Measurements from ENCODE around the gene PDE4B. TPM values are rescaled to one million over a fixed set of nuclear protein-coding genes. Genes with fewer than 3 reads are reported as not detected.
A peak's percentile ranks its signal among the peaks of the same experiment; 100 is the strongest.

Gene PDE4B
- total and polyA plus RNA-seq, 9 of the 15 experiments (the other 6 are each of a cell fraction or from before 2014, with no cell fraction given): 0.09 TPM; not detected in 8

- TF ChIP-seq CBFA2T3 (IDR thresholded peaks at IDR 0.05) (peak; percentile 32; the same call in 1 of the 2 replicates), ZNF778 (CRISPR knock-in tag; IDR thresholded peaks at IDR 0.05) (no peak)
These were observed 590.5 kb downstream of the PDE4B start (continued) for GRCh38 chr1:66383168-66383567.

DNA sequence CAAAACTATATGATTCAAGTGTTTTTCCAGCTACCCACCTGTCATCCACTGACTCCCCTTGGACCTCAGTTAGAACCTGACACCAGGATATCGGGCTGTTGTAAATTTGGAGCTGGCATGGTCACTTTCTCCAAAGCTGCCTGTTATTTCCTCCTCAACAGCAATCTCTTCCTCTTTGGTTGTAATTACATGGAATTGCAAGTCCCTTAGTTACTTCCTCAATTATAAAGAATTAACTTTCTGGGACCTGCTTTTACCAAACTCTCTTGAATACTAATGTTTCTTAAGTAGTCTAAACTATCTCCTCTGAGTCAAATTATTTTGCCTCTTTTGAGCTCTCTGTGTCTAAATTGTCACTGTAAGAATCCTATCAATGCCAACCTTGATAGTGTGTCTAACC is 590.9 kb downstream of the PDE4B start:
- no peak for ATAC-seq
- Histone ChIP-seq H3K4me2 (ENCODE audit: insufficient read depth, low read length) (no peak overlapping the region), H3K27ac (ENCODE audit: extremely low read depth, low read depth, low read length) (no peak overlapping the region), H3K9ac (ENCODE audit: insufficient read depth in 1 of 2, low read depth in 2 of 2, low read length in 2 of 2) (no peak overlapping the region), H2AFZ (ENCODE audit: low read depth, low read length) (no peak overlapping the region), H3K4me3 (no peak overlapping the region), H3K27me3 (ENCODE audit: control insufficient read depth in 2 of 2, insufficient read depth in 2 of 2, low read length in 2 of 2) (no peaks in the 10 kb centered on the region), H3K4me1 (replicated peaks in 1 of 2; ENCODE audit: control insufficient read depth in 2 of 2, insufficient read depth in 2 of 2, low read length in 2 of 2) (no peaks in the 10 kb centered on the region), H3K9me3 (replicated peaks; ENCODE audit: control insufficient read depth, insufficient read depth, low read depth, low read length) (0 out of 2 replicates have a peak, but pooled peaks cover 2% of the 10 kb centered on the region), H3K36me3 (ENCODE audit: control insufficient read depth, insufficient read depth, low read length) (no peaks in the 10 kb centered on the region), H3K79me2 (ENCODE audit: control insufficient read depth, insufficient read depth, low read length) (no peaks in the 10 kb centered on the region), H3K9me1 (ENCODE audit: control insufficient read depth, insufficient read depth, low read length) (no peaks in the 10 kb centered on the region), H4K20me1 (replicated peaks; ENCODE audit: control insufficient read depth, insufficient read depth, low read length) (no peaks in the 10 kb centered on the region)
- DNase-seq (ENCODE audit: extremely low read depth in 1 of 4, low spot score in 3 of 4): no peak
- in situ Hi-C loops (cut with MboI): no loop called here
- intact Hi-C loops (cut with micrococcal nuclease): no loop called here
- FAIRE-seq: no peak
- WGBS (ENCODE audit: insufficient coverage, low coverage, missing lambda C conversion rate): 0% methylated on average over 1 of the region's 1 CpG
- TF ChIP-seq CREM (IDR thresholded peaks at IDR 0.05; ENCODE audit: low read depth): no peak
- no peak for TF ChIP-seq ZNF217 (CRISPR knock-in tag; IDR thresholded peaks at IDR 0.05)
- no peak for TF ChIP-seq TCF7L2 (IDR thresholded peaks at IDR 0.05; ENCODE audit: low read depth, low read length)
- no peak for TF ChIP-seq ZNF75A (CRISPR knock-in tag; IDR thresholded peaks at IDR 0.05)
- TF ChIP-seq, protein P1, sequence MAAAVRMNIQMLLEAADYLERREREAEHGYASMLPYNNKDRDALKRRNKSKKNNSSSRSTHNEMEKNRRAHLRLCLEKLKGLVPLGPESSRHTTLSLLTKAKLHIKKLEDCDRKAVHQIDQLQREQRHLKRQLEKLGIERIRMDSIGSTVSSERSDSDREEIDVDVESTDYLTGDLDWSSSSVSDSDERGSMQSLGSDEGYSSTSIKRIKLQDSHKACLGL (CRISPR knock-in tag; IDR thresholded peaks at IDR 0.05; ENCODE audit: borderline replicate concordance, poor library complexity, severe bottlenecking): no peak
- no peak for TF ChIP-seq KAT7 (CRISPR knock-in tag; IDR thresholded peaks at IDR 0.05; ENCODE audit: borderline replicate concordance)
- no peak for TF ChIP-seq SMARCA4 (IDR thresholded peaks at IDR 0.05)
- no peak for TF ChIP-seq SIX5 (IDR thresholded peaks at IDR 0.05; ENCODE audit: borderline replicate concordance in 1 of 2, insufficient read depth in 1 of 2, low read depth in 1 of 2, low read length in 2 of 2)
- TF ChIP-seq, protein P2, sequence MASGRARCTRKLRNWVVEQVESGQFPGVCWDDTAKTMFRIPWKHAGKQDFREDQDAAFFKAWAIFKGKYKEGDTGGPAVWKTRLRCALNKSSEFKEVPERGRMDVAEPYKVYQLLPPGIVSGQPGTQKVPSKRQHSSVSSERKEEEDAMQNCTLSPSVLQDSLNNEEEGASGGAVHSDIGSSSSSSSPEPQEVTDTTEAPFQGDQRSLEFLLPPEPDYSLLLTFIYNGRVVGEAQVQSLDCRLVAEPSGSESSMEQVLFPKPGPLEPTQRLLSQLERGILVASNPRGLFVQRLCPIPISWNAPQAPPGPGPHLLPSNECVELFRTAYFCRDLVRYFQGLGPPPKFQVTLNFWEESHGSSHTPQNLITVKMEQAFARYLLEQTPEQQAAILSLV (tag; IDR thresholded peaks at IDR 0.05): no peak
- TF ChIP-seq KHSRP (IDR thresholded peaks at IDR 0.05): no peak
- TF ChIP-seq, protein P3, sequence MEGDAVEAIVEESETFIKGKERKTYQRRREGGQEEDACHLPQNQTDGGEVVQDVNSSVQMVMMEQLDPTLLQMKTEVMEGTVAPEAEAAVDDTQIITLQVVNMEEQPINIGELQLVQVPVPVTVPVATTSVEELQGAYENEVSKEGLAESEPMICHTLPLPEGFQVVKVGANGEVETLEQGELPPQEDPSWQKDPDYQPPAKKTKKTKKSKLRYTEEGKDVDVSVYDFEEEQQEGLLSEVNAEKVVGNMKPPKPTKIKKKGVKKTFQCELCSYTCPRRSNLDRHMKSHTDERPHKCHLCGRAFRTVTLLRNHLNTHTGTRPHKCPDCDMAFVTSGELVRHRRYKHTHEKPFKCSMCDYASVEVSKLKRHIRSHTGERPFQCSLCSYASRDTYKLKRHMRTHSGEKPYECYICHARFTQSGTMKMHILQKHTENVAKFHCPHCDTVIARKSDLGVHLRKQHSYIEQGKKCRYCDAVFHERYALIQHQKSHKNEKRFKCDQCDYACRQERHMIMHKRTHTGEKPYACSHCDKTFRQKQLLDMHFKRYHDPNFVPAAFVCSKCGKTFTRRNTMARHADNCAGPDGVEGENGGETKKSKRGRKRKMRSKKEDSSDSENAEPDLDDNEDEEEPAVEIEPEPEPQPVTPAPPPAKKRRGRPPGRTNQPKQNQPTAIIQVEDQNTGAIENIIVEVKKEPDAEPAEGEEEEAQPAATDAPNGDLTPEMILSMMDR (IDR thresholded peaks at IDR 0.05 in 2 of 3, conservative IDR thresholded peaks at IDR 0.05 in 1 of 3; ENCODE audit: insufficient read depth in 2 of 3, low read depth in 1 of 3, low read length in 3 of 3): no peak
- no peak for TF ChIP-seq JUN (IDR thresholded peaks at IDR 0.05; ENCODE audit: borderline replicate concordance, low read depth, low read length)
- TF ChIP-seq JUN (CRISPR knock-in tag; IDR thresholded peaks at IDR 0.05; ENCODE audit: borderline replicate concordance): no peak
- no peak for TF ChIP-seq FOXA1 (IDR thresholded peaks at IDR 0.05; ENCODE audit: borderline replicate concordance)
- TF ChIP-seq ZNF668 (CRISPR knock-in tag; IDR thresholded peaks at IDR 0.05): no peak
- TF ChIP-seq ELF4 (CRISPR knock-in tag; IDR thresholded peaks at IDR 0.05): no peak
- TF ChIP-seq RHOXF2B (CRISPR knock-in tag; conservative IDR thresholded peaks at IDR 0.05): no peak
- TF ChIP-seq IFI16 (CRISPR knock-in tag; IDR thresholded peaks at IDR 0.05): no peak
- TF ChIP-seq ZNF253 (CRISPR knock-in tag; conservative IDR thresholded peaks at IDR 0.05): no peak
- TF ChIP-seq ZNF76 (CRISPR knock-in tag; IDR thresholded peaks at IDR 0.05; ENCODE audit: borderline replicate concordance): no peak
- CTCF ChIA-PET (ENCODE audit: low intra/inter-chr PET ratio): no interaction called here
- POLR2A ChIA-PET: no interaction called here
- no TSS peak for BruUV-seq (replicated peaks)
